Measurements from ENCODE around the gene TMEM95.

DNA sequence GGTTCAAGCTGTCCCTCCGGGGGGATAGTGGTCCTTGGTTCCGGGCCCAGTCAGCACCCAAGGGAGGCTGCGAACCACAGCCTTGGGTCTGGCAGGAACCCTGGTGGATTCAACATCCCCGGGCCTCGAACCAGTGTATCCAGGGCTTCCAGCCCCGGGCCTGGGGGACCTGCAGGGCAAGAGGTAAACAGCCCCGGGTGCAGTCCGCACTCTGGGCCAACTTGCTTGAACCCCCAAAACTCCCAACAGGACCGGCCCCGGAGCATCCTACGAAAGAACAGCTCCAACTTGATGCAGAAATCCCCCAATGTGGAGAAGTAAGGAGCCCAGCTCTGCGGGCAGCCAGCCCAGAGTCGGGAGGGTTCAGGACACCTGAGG is 24.3 kb upstream of the TMEM95 start:
- TF ChIP-seq, protein P1, sequence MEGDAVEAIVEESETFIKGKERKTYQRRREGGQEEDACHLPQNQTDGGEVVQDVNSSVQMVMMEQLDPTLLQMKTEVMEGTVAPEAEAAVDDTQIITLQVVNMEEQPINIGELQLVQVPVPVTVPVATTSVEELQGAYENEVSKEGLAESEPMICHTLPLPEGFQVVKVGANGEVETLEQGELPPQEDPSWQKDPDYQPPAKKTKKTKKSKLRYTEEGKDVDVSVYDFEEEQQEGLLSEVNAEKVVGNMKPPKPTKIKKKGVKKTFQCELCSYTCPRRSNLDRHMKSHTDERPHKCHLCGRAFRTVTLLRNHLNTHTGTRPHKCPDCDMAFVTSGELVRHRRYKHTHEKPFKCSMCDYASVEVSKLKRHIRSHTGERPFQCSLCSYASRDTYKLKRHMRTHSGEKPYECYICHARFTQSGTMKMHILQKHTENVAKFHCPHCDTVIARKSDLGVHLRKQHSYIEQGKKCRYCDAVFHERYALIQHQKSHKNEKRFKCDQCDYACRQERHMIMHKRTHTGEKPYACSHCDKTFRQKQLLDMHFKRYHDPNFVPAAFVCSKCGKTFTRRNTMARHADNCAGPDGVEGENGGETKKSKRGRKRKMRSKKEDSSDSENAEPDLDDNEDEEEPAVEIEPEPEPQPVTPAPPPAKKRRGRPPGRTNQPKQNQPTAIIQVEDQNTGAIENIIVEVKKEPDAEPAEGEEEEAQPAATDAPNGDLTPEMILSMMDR (IDR thresholded peaks at IDR 0.05 in 4 of 5, conservative IDR thresholded peaks at IDR 0.05 in 1 of 5), result no peak
- TF ChIP-seq POLR2A (IDR thresholded peaks at IDR 0.05), result no peak

Measured in gastrocnemius medialis (tissue), 4 donors.